HL-60 (cell line): Measurements from ENCODE around the gene METTL16.

Experiments used
- DNase-seq, 2 experiments: peaks; one replicate each; pipeline ENCODE4 v3.0.0-alpha.2; 2010 to 2020; ENCODE audit warnings: low read depth in 1 of 2, low spot score in 1 of 2
- H3K27ac ChIP-seq: fragments of 250-450 bp; sonication (Bioruptor Pico); replicated peaks from 2 replicates; pipeline ENCODE4 v1.5.1; 2020; ENCODE audit warnings: mild to moderate bottlenecking, moderate library complexity
- H3K27me3 ChIP-seq: fragments of 250-450 bp; sonication (Bioruptor Pico); 2 replicates; pipeline ENCODE4 v1.5.1; 2021; ENCODE audit warnings: mild to moderate bottlenecking, moderate library complexity; ENCODE audit not compliant: insufficient read depth, poor library complexity, severe bottlenecking
- H3K4me3 ChIP-seq: replicated peaks from 2 replicates; pipeline ENCODE4 v1.5.1; 2011; ENCODE audit warnings: mild to moderate bottlenecking, control low read depth, low read length; ENCODE audit not compliant: insufficient read depth
- GABPA ChIP-seq: IDR thresholded peaks from 2 replicates; pipeline ENCODE4 v1.6.1; 2012; ENCODE audit warnings: low read depth
- POLR2AphosphoS5 ChIP-seq: IDR thresholded peaks from 2 replicates; pipeline ENCODE4 v1.6.1; 2012; ENCODE audit warnings: low read depth
- SPI1 ChIP-seq: IDR thresholded peaks from 2 replicates; pipeline ENCODE4 v1.6.1; 2012; ENCODE audit warnings: low read depth, mild to moderate bottlenecking, borderline replicate concordance
- TF ChIP-seq, protein P1 (sequence below): IDR thresholded peaks from one replicate; pipeline ENCODE4 v1.5.1; 2011; ENCODE audit warnings: low read length, control low read depth, inconsistent platforms; ENCODE audit not compliant: insufficient read depth
- TF ChIP-seq, protein P2 (sequence below): IDR thresholded peaks from 2 replicates; pipeline ENCODE4 v1.6.1; 2012; ENCODE audit warnings: low read depth; ENCODE audit not compliant: insufficient replicate concordance

The METTL16 gene

DNA sequence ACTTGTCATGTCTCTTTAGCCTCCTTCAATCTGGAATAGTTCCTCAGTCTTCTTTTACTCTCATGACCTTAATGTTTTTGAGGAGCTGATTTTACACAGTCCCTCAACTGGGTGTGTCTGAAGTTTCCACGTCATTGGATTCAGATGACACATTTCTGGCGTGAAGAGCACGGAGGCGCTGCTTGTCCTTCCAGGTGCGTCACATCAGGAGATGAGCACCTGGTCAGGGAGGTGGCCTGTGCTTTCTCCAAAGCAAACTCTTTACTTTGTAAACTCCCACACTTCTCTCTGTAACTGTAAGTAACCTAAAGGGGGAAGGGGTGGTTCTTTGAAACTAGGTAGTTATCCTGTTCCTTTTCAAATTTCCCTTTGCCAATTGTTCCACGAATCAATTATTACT lies 58.4 kb downstream of the METTL16 start:
- DNase-seq: no peak
- TF ChIP-seq GABPA: no peak
- TF ChIP-seq, protein P1, sequence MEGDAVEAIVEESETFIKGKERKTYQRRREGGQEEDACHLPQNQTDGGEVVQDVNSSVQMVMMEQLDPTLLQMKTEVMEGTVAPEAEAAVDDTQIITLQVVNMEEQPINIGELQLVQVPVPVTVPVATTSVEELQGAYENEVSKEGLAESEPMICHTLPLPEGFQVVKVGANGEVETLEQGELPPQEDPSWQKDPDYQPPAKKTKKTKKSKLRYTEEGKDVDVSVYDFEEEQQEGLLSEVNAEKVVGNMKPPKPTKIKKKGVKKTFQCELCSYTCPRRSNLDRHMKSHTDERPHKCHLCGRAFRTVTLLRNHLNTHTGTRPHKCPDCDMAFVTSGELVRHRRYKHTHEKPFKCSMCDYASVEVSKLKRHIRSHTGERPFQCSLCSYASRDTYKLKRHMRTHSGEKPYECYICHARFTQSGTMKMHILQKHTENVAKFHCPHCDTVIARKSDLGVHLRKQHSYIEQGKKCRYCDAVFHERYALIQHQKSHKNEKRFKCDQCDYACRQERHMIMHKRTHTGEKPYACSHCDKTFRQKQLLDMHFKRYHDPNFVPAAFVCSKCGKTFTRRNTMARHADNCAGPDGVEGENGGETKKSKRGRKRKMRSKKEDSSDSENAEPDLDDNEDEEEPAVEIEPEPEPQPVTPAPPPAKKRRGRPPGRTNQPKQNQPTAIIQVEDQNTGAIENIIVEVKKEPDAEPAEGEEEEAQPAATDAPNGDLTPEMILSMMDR: no peak
- TF ChIP-seq, protein P2, sequence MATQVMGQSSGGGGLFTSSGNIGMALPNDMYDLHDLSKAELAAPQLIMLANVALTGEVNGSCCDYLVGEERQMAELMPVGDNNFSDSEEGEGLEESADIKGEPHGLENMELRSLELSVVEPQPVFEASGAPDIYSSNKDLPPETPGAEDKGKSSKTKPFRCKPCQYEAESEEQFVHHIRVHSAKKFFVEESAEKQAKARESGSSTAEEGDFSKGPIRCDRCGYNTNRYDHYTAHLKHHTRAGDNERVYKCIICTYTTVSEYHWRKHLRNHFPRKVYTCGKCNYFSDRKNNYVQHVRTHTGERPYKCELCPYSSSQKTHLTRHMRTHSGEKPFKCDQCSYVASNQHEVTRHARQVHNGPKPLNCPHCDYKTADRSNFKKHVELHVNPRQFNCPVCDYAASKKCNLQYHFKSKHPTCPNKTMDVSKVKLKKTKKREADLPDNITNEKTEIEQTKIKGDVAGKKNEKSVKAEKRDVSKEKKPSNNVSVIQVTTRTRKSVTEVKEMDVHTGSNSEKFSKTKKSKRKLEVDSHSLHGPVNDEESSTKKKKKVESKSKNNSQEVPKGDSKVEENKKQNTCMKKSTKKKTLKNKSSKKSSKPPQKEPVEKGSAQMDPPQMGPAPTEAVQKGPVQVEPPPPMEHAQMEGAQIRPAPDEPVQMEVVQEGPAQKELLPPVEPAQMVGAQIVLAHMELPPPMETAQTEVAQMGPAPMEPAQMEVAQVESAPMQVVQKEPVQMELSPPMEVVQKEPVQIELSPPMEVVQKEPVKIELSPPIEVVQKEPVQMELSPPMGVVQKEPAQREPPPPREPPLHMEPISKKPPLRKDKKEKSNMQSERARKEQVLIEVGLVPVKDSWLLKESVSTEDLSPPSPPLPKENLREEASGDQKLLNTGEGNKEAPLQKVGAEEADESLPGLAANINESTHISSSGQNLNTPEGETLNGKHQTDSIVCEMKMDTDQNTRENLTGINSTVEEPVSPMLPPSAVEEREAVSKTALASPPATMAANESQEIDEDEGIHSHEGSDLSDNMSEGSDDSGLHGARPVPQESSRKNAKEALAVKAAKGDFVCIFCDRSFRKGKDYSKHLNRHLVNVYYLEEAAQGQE: no peak
- no peak for TF ChIP-seq POLR2AphosphoS5
- no peak for TF ChIP-seq SPI1
- no peak overlapping the region for H3K27ac ChIP-seq
- H3K27me3 ChIP-seq: no peaks in the 10 kb centered on the region
- H3K4me3 ChIP-seq: no peak overlapping the region

DNA sequence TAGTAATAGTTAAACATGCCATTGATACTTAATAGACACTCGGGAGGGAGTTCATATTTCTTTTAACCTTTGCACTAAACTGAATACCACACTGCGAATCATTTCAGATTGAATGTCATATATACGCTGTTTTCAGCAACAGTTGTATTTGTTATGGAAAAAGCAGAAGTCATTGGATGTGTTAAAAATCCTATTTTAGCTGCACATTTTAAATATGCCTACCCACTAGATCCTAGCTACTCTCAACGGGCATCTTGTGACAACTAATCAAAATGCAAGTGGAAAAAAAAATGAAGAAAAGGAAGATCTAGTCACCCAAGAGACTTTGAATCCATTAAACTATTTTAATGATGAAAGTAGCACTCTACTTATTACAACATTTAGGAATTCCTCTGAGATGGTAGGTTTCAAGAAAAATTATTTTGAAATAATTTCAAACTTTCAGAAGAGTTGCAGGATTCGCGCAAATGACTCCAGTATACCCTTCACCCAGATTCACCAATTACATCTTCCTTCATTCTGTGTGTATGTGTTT lies 59.4 kb downstream of the METTL16 start:
- DNase-seq: no peak
- Histone ChIP-seq H3K4me3 (no peak overlapping the region), H3K27ac (no peak overlapping the region), H3K27me3 (no peaks in the 10 kb centered on the region)
- TF ChIP-seq, protein P1: no peak
- TF ChIP-seq, protein P2: no peak
- no peak for TF ChIP-seq GABPA
- TF ChIP-seq POLR2AphosphoS5: no peak

DNA sequence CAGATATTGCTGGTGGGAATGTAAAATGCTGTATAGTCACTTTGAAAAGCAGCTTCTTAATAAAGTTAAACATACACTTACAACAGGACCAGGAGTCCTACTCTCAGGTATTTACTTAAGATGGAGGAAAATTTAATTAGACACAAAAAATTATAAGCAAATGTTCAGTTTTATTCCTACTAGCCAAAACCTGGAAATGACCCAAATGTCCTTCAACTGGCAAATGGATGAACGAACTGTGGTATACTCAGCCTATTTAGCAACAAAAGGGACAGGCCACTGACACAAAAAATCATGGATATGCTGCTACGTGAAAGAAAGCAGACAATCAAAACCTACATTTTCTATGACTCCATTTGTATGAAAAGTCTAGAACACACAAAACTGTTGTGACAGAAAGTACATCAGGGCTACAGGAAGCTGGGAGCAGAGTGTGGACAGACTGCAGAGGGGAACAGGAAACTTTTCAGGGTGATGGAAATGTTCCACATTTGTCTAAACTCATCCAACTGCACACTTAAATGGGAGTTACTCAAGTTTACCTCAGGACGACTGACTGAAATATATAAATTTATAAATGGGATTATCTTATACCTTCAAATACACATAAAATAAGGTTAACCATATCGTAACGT lies 61.6 kb downstream of the METTL16 start:
- H3K27ac ChIP-seq: no peak overlapping the region
- no peak for TF ChIP-seq SPI1
- TF ChIP-seq POLR2AphosphoS5: no peak
- TF ChIP-seq, protein P2: no peak
- TF ChIP-seq, protein P1: no peak
- TF ChIP-seq GABPA: no peak
- H3K4me3 ChIP-seq: no peak overlapping the region
- no peak for DNase-seq
- H3K27me3 ChIP-seq: no peaks in the 10 kb centered on the region
